Fibroblast of upper back skin (primary cell): ENCODE measurements around the gene NTNG1.

Experiments
- DNase-seq: peaks from one replicate; pipeline ENCODE4 v3.0.0-alpha.2; 2013

The NTNG1 gene

GRCh38 chr1:107140703-107141490, at the start of gene NTNG1:
Gene NTNG1 (plus strand): TSS chr1:107141039.
- peak; percentile 26 for DNase-seq

GRCh38 chr1:107091418-107091817, 49.4 kb upstream of the NTNG1 start:
- DNase-seq, result no peak

DNA sequence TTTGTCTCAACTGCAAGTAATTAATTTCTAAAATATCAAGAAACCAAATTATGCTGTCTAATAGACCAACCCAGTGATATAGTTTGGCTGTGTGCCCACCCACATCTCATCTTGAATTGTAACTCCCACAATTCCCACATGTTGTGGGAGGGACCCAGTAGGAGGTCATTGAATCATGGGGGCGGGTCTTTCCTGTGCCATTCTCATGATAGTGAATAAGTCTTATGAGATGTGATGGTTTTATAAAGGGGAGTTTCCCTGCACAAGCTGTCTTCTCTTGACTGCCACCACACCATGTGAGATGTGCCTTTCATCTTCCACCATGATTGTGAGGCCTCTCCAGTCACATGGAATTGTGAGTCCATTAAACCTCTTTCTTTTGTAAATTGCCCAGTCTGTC, 47.4 kb upstream of the NTNG1 start:
- peak; percentile 20 for DNase-seq

DNA sequence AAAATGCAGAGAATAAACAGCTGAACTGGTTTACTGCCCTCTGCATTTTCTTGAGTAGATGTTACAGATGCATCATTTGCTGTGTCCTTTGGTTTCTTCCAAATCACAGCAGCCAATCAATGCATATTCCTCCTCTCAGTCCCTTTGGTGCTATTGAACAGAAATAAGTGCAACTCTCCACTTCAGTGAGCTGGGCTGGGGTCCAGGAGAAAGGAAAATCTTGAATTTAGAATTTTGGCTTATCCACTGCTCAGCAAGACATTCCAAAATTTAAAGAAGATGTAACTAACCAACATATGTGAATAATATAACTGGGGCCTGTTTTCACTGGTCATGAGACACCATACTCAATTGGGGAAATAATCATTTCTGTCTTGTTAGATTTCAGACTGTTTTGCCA, 45.2 kb upstream of the NTNG1 start:
- no peak for DNase-seq

DNA sequence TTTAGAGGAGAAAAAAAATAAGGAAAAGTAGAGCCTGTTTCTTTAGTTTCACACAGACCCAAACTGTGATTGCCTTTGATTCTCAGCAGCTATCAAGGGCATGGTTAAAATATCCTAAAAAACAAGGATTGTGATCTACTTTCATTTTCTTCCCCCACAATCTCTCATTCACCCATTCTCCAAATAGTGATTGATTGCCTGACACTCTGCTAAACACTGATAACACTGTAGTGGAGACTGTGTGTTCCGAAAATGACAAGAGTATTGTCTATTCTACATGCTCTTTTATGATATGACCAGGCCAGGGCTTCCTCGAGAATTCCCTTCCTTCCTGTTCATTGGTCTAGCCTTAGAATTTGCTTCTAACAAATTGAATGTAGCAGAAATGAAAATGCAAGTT, 44.1 kb upstream of the NTNG1 start:
- DNase-seq, result no peak

GRCh38 chr1:107098961-107099360, 41.9 kb upstream of the NTNG1 start:
- DNase-seq, result no peak

GRCh38 chr1:107100331-107100984, 40.4 kb upstream of the NTNG1 start:
- peak; percentile 86 for DNase-seq

DNA sequence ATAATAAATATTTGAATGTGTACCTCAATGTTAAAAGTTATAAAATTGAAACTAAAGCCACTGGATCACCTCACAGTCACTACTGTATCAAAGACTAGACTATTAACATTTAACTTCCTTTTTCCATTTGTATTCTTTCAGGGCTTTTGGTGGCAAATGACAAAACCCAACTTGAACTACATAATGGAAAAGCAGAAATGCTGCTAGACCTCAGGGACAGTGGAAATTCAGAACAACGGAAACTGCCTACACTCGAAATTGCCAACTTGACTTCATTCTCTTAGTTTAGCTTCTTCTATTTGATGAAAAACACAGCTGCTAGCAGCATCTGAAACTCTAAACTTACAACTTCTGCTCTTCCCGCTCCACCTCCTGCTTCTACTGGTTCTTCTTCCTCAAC, 34.9 kb upstream of the NTNG1 start:
- no peak for DNase-seq

- DNase-seq, result peak; percentile 81
Measured at GRCh38 chr1:107110326-107110725, 30.5 kb upstream of the NTNG1 start.

DNA sequence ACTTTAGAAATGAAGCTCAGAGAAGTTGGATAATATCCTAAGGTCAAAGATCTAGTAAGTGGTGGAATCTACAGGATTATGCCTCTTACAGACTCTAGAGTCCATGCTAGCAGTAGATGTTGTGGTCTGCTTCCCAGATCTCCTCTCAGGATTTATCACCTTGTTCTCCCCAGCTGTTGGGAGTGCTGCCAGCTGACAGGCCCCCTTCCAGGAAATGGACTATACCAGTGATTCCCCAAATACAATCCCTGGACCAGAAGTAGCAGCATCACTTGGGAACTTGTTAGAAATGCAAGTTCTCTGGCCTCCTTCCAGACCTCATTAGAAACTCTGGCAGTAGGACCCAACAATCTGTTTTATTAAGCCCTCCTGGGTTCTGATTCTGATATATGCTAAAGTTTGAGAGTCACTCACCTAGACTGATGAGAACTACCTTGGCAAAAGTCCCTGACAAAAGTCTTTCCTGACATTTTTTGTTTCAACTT, 24.5 kb upstream of the NTNG1 start:
- peak; percentile 29 for DNase-seq

GRCh38 chr1:107122225-107122624, 18.6 kb upstream of the NTNG1 start:
- no peak for DNase-seq

DNA sequence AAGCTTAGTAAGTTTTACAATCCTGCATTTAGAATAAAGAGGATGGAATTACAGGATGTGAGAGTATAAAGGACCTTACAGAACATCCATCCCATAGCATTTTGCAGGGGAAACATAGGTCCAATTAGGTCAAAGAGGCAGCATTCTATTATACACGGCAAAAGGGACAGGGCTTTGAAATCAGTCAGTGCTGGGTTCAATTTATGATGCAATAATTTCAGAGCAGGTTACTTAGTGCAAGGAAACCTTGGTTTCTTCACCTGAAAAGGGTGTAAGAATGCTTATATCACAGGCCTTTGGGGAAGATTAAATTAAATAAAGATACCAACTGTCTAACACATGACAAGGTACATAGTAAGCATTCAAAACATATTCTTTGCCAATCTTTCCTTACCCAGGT, 17.1 kb upstream of the NTNG1 start:
- DNase-seq, result no peak

GRCh38 chr1:107124694-107125093, 16.1 kb upstream of the NTNG1 start:
- DNase-seq, result no peak

GRCh38 chr1:107132195-107132594, 8.6 kb upstream of the NTNG1 start:
- DNase-seq, result no peak

DNA sequence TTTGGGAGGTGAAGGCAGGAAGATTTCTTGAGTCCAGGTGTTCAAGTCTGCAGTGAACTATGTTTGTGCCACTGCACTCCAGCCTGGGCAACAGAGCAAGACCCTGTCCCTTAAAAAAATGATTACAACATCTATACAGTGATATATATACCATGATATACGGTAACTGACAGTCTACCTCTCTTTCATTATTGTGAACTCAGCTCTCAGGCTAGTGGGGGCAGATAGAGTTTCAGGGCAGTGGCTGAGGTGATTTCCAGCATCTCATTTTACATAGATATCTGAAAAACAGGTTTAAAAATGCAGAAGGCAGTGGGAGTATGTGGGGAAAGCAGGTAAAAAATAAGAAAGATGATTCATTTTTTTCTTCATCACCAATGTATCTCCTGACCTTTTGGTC, 8.1 kb upstream of the NTNG1 start:
- no peak for DNase-seq

GRCh38 chr1:107135463-107135862, 5.4 kb upstream of the NTNG1 start:
- DNase-seq, result peak; percentile 78

DNA sequence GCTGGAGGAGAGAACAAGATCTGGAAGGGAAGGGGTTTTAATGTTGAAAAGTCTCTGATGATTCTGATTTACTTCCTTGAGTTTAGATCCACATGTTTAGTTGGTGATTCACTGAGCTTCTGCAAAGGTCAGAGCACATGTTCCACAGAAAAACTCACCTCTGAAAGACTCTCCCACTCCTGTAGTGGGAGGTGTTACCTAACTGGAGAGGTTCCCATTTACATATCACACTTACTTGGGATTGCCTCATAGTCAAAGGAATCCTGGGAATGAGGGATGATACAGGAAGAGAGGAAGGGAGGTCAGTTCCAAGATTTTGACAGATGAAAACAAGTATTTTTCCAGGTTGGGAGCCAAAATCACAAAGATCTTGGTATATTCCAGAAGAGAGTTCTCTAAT, 2.7 kb upstream of the NTNG1 start:
- peak; percentile 43 for DNase-seq

DNA sequence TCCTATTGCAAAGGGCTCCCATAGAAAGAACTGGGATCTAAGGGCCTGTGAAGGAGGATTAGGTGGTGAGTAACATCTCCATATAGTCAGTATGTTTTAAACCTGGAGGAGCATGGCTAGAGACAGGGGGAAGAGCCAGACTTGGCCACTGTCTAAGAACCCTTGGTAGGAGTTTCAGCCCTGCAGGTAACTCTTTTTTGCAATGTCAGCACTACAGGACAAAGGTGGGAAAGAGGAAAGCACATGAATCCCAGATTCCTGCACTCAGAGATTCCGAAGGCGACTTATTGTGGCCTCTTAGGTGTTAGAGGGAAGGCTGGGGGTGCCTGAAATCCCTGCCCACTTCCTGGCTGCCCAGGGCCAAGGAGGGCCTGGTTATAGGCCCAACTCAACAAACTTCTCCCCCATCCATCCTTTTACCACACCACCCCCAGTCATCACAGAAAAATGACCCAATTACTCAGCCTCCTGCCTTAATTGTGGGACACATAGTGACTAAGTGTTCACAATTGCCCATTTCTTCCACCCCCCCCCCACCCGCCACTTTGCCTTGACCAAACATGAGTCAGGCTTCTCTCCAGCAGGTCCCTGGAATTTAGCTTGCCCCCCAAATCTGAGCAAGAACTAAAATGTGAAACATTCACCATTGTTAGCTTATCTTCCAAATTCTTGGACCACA, 1.9 kb upstream of the NTNG1 start:
- DNase-seq, result peak; percentile 70

DNA sequence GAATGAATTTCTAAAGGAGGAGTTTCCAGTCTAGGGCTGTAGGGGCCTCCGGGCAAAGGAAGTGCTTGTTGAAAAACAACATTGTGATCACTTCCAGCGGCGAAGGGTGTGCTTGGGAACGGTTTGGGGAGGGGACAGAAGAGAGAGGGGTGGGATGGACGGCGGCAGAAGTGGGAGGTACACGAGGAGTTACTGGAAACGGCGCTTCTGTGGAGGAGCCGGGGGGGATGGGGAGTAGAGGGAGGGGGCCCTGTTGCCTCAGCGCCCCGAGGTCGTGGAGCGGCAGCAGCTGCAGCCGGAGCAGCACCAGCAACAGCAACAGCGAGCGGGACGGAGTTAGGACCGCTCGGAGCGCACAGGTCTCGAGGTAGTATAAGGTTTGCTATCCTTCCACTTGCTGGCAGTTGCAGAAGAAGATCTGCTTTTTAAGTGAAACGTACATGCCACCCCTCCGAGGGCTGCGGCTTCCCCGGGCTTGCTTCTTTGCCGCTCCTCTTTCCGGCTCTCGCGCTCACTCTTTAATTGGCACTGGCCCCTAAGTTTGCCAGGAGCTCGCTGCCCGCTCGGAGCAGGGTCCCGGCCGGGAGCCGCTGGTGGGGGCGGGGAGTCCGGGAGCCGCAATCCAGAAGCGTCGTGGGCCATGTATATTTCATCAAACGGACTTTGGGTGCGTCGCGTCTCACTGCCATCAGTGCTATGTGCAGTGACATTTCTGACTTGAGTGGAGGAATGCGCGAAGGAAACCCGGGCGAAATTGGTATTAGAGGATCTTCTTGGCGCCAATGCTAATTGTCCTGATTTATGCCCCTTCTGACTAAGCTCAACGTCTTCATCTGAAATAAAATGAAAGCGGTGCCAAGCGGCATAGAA, 771 bp upstream of the NTNG1 start:
- peak; percentile 78 for DNase-seq

DNA sequence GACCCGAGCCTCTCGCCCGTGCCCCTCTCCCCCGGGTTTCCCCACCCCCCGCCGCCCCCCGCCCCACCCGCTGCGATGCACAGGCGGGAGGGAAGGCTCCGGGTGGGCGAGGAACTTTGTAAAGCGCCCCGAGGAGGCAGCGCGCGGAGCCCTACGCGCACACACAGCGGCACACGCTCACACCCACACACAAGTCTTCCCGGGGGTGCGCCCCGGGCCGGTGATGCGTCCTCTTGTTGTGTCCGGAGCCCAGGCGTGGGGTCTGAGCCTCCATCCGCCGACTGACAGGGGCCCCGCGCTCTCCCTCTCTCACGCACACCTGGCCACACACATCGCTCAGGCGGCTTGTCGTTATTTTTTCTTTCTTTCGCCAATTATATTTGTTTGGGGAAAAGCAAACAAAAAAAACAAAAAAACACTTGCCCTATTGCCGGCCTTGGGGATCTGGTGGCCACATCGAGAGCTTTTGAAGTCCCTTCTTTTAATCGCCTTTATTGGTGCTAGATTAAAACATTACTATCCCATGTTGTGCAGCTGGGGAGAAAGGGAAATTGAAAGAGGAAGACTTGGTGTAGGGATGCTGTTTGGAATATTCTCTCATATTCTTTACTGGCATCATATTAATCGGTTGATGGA, 770 bp downstream of the NTNG1 start:
- DNase-seq, result peak; percentile 22

GRCh38 chr1:107142140-107142542, 1.3 kb downstream of the NTNG1 start:
- peak; percentile 78 for DNase-seq

- no peak for DNase-seq
Measured at GRCh38 chr1:107142666-107143065, 1.8 kb downstream of the NTNG1 start.
